ENCODE results near the gene MYO3B. TPM values are rescaled to one million over a fixed set of nuclear protein-coding genes. Genes with fewer than 3 reads are reported as not detected.

The MYO3B gene
- total RNA-seq, 1 experiment from 2014 or later, result 0.52 TPM

GRCh38 chr2:170531876-170532275, 353.9 kb downstream of the MYO3B start:
- Histone ChIP-seq H3K27me3 (replicated peaks; ENCODE audit: insufficient read depth, low read depth, low read length, poor library complexity) (no peaks in the 10 kb centered on the region), H3K36me3 (ENCODE audit: insufficient read depth, low read length, poor library complexity, severe bottlenecking) (no peaks in the 10 kb centered on the region), H3K9me3 (ENCODE audit: low read depth, low read length, poor library complexity, severe bottlenecking) (no peaks in the 10 kb centered on the region), H3K4me3 (ENCODE audit: low read depth, low read length, poor library complexity, severe bottlenecking) (no peak overlapping the region), H3K27ac (ENCODE audit: low read depth, low read length, poor library complexity, severe bottlenecking) (no peak overlapping the region), H3K4me1 (ENCODE audit: insufficient read depth, low read length, poor library complexity, severe bottlenecking) (peaks cover 9% of the 10 kb centered on the region)
- BruUV-seq (replicated peaks), result no TSS peak
- no peak for DNase-seq (ENCODE audit: low spot score)
- ChIA-PET POLR2A (ENCODE audit: low non-redundant PET) (no interaction called here), CTCF (no interaction called here)
- no peak for TF ChIP-seq EZH2 (IDR thresholded peaks at IDR 0.05; ENCODE audit: borderline replicate concordance, low read depth, low read length, poor library complexity, severe bottlenecking)
- no peak for TF ChIP-seq CTCF (conservative IDR thresholded peaks at IDR 0.05; ENCODE audit: low read depth, low read length)
- intact Hi-C loops (cut with micrococcal nuclease; ENCODE audit: unreplicated experiment), result no loop called here

- no peaks in the 10 kb centered on the region for H3K9me3 ChIP-seq (ENCODE audit: low read depth, low read length, poor library complexity, severe bottlenecking)
- H3K27me3 ChIP-seq (replicated peaks; ENCODE audit: insufficient read depth, low read depth, low read length, poor library complexity), result no peaks in the 10 kb centered on the region
- POLR2A ChIA-PET (ENCODE audit: low non-redundant PET), result no interaction called here
- intact Hi-C loops (cut with micrococcal nuclease; ENCODE audit: unreplicated experiment), result no loop called here
- peaks cover 9% of the 10 kb centered on the region for H3K4me1 ChIP-seq (ENCODE audit: insufficient read depth, low read length, poor library complexity, severe bottlenecking)
- no peaks in the 10 kb centered on the region for H3K36me3 ChIP-seq (ENCODE audit: insufficient read depth, low read length, poor library complexity, severe bottlenecking)
- H3K4me3 ChIP-seq (ENCODE audit: low read depth, low read length, poor library complexity, severe bottlenecking), result no peak overlapping the region
- no peak overlapping the region for H3K27ac ChIP-seq (ENCODE audit: low read depth, low read length, poor library complexity, severe bottlenecking)
- TF ChIP-seq CTCF (conservative IDR thresholded peaks at IDR 0.05; ENCODE audit: low read depth, low read length), result no peak
- DNase-seq (ENCODE audit: low spot score), result no peak
- CTCF ChIA-PET, result no interaction called here
- no TSS peak for BruUV-seq (replicated peaks)
Measured at GRCh38 chr2:170533156-170533555, 355.2 kb downstream of the MYO3B start.

GRCh38 chr2:170535552-170535951, 357.6 kb downstream of the MYO3B start:
- CTCF ChIA-PET, result interaction anchor here (0.6 kb wide), 1 partner anchor 180 kb away, joined by 3 read pairs; the partner anchor contains the start of gene SP5
- no peak overlapping the region for H3K27ac ChIP-seq (ENCODE audit: low read depth, low read length, poor library complexity, severe bottlenecking)
- intact Hi-C loops (cut with micrococcal nuclease; ENCODE audit: unreplicated experiment), result no loop called here

More at GRCh38 chr2:170535552-170535951, 357.6 kb downstream of the MYO3B start:
- no peaks in the 10 kb centered on the region for H3K27me3 ChIP-seq (replicated peaks; ENCODE audit: insufficient read depth, low read depth, low read length, poor library complexity)
- peaks cover under 1% of the 10 kb centered on the region for H3K4me1 ChIP-seq (ENCODE audit: insufficient read depth, low read length, poor library complexity, severe bottlenecking)
- no peak for TF ChIP-seq EZH2 (IDR thresholded peaks at IDR 0.05; ENCODE audit: borderline replicate concordance, low read depth, low read length, poor library complexity, severe bottlenecking)
- no peak for TF ChIP-seq CTCF (conservative IDR thresholded peaks at IDR 0.05; ENCODE audit: low read depth, low read length)
- BruUV-seq (replicated peaks), result no TSS peak
- no peaks in the 10 kb centered on the region for H3K36me3 ChIP-seq (ENCODE audit: insufficient read depth, low read length, poor library complexity, severe bottlenecking)
- H3K4me3 ChIP-seq (ENCODE audit: low read depth, low read length, poor library complexity, severe bottlenecking), result no peak overlapping the region
- H3K9me3 ChIP-seq (ENCODE audit: low read depth, low read length, poor library complexity, severe bottlenecking), result no peaks in the 10 kb centered on the region
- DNase-seq (ENCODE audit: low spot score), result no peak
- POLR2A ChIA-PET (ENCODE audit: low non-redundant PET), result no interaction called here
